Measurements from ENCODE around the gene CKS1B.

DNA sequence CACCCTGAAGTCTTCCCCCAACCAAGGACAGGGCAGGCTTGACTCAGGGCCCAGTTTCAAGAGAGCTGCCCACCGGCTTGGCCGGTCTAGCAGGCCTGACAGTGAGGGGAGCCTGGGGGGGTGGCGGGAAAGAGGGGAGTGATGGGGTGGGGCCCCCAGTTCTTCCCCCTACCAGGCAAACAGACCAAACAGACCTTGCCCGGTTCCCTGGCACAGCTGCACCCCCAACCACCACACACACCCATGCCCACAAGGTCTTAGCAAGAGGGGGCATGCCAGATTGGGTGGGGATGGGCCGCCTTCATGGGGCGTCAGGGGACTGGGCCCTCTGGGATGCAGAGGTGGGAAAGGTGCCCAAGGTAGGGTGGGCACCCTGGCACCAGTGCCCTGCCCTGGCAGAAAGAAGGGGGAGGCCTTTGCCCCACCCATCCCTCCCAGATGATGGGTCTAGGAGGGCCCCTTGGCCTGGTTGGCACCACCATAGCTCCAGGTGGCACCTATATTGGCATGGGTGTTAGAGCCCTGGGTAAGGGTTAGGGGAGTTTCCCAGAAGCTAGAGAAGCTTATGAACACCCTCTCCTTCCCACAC lies 37.0 kb downstream of the CKS1B start:
- TF ChIP-seq POLR2A (IDR thresholded peaks at IDR 0.05), result no peak
- TF ChIP-seq, protein P1, sequence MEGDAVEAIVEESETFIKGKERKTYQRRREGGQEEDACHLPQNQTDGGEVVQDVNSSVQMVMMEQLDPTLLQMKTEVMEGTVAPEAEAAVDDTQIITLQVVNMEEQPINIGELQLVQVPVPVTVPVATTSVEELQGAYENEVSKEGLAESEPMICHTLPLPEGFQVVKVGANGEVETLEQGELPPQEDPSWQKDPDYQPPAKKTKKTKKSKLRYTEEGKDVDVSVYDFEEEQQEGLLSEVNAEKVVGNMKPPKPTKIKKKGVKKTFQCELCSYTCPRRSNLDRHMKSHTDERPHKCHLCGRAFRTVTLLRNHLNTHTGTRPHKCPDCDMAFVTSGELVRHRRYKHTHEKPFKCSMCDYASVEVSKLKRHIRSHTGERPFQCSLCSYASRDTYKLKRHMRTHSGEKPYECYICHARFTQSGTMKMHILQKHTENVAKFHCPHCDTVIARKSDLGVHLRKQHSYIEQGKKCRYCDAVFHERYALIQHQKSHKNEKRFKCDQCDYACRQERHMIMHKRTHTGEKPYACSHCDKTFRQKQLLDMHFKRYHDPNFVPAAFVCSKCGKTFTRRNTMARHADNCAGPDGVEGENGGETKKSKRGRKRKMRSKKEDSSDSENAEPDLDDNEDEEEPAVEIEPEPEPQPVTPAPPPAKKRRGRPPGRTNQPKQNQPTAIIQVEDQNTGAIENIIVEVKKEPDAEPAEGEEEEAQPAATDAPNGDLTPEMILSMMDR (IDR thresholded peaks at IDR 0.05), result no peak
- no peak for TF ChIP-seq POLR2AphosphoS5 (IDR thresholded peaks at IDR 0.05)
- no peak for TF ChIP-seq EP300 (IDR thresholded peaks at IDR 0.05)
